DOHH2 (cell line): ENCODE measurements around the gene RIPOR2.
"Not testable (repeated sequence)": the region's sequence is repeated elsewhere in the genome, so short reads cannot be mapped to it uniquely, and the experiment has no call there.

Experiments used
- CTCF ChIP-seq: fragments of 200-600 bp; sonication (generic); IDR thresholded peaks from one replicate; pipeline ENCODE4 v1.5.1; 2014; ENCODE audit warnings: antibody characterized with exemption, mild to moderate bottlenecking, low read depth, low read length; ENCODE audit not compliant: poor library complexity, severe bottlenecking
- EZH2phosphoT487 ChIP-seq: fragments of 200-600 bp; sonication (generic); IDR thresholded peaks from 2 replicates; pipeline ENCODE4 v1.6.1; 2017; ENCODE audit warnings: borderline replicate concordance, mild to moderate bottlenecking, antibody characterized with exemption, low read length, moderate library complexity, mixed read lengths

GRCh38 chr6:24764833-24765828 is 170.6 kb downstream of the RIPOR2 start:
- not testable (repeated sequence) for TF ChIP-seq CTCF, EZH2phosphoT487
